HCT116 (cell line): ENCODE results near the gene ANKS1A.

Experiments
- ATF3 ChIP-seq: IDR thresholded peaks from 2 replicates; pipeline ENCODE4 v1.6.1; 2012
- CEBPB ChIP-seq: IDR thresholded peaks from 2 replicates; pipeline ENCODE4 v1.6.1; 2012; ENCODE audit warnings: low read depth
- CTCF ChIP-seq, 3 experiments: fragments of 200-600 bp in 1 of 3; sonication (generic) in 1 of 3; IDR thresholded peaks in 2 of 3; conservative IDR thresholded peaks in 1 of 3; 2 replicates each; pipeline ENCODE4 v1.5.1; 2012 to 2017; ENCODE audit warnings: low read depth in 2 of 3, low read length in 2 of 3, antibody characterized with exemption in 1 of 3, borderline replicate concordance in 1 of 3, control low read depth in 1 of 3, mild to moderate bottlenecking in 1 of 3, mixed read lengths in 1 of 3, mixed run types in 1 of 3, moderate library complexity in 1 of 3; ENCODE audit not compliant: insufficient read depth in 1 of 3
- EGR1 ChIP-seq: IDR thresholded peaks from 2 replicates; pipeline ENCODE4 v1.6.1; 2012; ENCODE audit warnings: low read depth
- EZH2 ChIP-seq: fragments of 200-600 bp; sonication (generic); IDR thresholded peaks from 2 replicates; pipeline ENCODE4 v1.6.1; 2017; ENCODE audit warnings: antibody characterized with exemption, mixed run types
- JUND ChIP-seq: IDR thresholded peaks from 2 replicates; pipeline ENCODE4 v1.6.1; 2012
- POLR2A ChIP-seq: IDR thresholded peaks from 2 replicates; pipeline ENCODE4 v1.7.0; 2011; ENCODE audit warnings: borderline replicate concordance; ENCODE audit not compliant: insufficient read depth, insufficient read length; ENCODE audit errors: extremely low read depth
- POLR2AphosphoS5 ChIP-seq: IDR thresholded peaks from 2 replicates; pipeline ENCODE4 v1.6.1; 2011; ENCODE audit warnings: mild to moderate bottlenecking, low read depth, low read length, moderate library complexity
- RAD21 ChIP-seq: IDR thresholded peaks from 2 replicates; pipeline ENCODE4 v1.6.1; 2012; ENCODE audit warnings: low read depth, mild to moderate bottlenecking
- SIN3A ChIP-seq: IDR thresholded peaks from 2 replicates; pipeline ENCODE4 v1.6.1; 2012; ENCODE audit warnings: low read depth
- SP1 ChIP-seq: IDR thresholded peaks from 2 replicates; pipeline ENCODE4 v1.6.1; 2012; ENCODE audit warnings: low read depth
- ZFX ChIP-seq: fragments of 450-650 bp; IDR thresholded peaks from 2 replicates; pipeline ENCODE4 v1.6.1; 2017
- ZNF274 ChIP-seq: fragments of 200-500 bp; sonication (Bioruptor generic); IDR thresholded peaks from 2 replicates; pipeline ENCODE4 v1.6.1; 2014; ENCODE audit warnings: mild to moderate bottlenecking, low read depth, low read length, inconsistent platforms
- TF ChIP-seq, protein P1 (sequence below): IDR thresholded peaks from 2 replicates; pipeline ENCODE4 v1.6.1; 2012

DNA sequence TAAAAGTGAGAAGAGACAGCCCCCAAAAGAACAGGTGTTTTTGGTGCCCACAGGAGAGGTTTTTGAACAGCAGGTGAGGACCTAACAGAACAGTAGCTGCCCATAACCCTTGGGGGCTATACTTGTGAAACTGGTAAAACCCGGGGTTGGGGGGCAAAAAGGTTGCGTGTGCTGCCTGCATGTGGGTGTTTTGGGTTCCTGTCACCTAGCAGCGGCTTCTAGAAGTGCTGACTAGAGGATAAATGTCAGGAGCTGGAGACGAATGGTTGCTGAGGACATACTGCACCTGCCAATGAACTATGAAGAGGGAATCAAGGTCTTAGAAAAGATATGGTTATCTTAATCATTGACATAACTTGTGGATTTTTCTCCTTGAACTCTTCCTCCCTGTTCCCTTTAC lies 17.2 kb upstream of the ANKS1A start:
- TF ChIP-seq CTCF (IDR thresholded peaks at IDR 0.05 in 2 of 3, conservative IDR thresholded peaks at IDR 0.05 in 1 of 3; ENCODE audit: borderline replicate concordance in 1 of 3, insufficient read depth in 1 of 3, low read depth in 2 of 3, low read length in 2 of 3) (no peak), POLR2A (no peak), SIN3A (no peak), POLR2AphosphoS5 (no peak), ZFX (no peak), EGR1 (no peak), EZH2 (no peak), RAD21 (no peak), CEBPB (no peak), ATF3 (no peak), SP1 (no peak), ZNF274 (no peak), JUND (no peak)
- TF ChIP-seq, protein P1, sequence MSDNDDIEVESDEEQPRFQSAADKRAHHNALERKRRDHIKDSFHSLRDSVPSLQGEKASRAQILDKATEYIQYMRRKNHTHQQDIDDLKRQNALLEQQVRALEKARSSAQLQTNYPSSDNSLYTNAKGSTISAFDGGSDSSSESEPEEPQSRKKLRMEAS = no peak
